HG03103 (cell line): ENCODE measurements around the gene MINDY4.

Source experiments
- ATAC-seq: cut with Tn5 transposase; IDR thresholded peaks from one replicate; pipeline ENCODE4 v1.9.1; 2021; ENCODE audit warnings: low read depth; ENCODE audit not compliant: unreplicated experiment

Gene MINDY4

GRCh38 chr7:30846378-30846777 lies 75.2 kb downstream of the MINDY4 start:
- ATAC-seq: no peak

DNA sequence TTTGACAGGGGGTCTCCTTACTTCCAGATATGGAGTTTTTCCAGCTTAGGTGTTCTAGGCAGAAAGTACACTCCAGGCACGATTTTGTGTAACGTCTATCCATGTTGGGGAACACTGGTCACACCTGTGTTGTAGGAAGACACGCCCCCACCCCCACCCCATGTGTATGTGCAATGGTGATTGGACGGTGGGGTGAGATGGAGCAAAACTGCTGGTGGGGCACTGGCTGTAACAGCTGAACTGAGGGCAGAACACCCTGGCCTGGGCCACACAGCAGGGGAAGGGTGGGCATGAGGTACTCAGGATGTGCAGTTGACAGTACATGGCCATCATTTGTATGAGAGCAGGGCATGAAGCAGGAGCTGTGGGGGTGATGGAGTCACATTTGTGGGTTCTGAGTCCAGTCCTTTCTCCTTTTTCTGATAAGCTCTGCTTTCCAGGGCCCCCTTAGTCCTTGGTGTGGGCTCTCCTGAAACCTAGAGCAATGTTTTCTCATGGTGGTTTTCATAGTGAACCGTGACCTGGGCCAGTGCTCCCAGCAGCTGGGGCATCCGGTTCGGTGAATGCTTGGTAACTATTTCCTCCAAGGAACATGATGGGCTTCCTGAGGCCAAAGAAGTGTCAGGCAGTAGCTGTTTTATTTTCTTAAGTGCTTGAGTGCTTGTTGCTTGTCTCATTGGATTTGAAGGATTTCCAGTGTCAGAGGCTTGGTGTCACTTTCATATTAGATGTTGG lies 77.1 kb downstream of the MINDY4 start:
- no peak for ATAC-seq

GRCh38 chr7:30849565-30849964 lies 78.3 kb downstream of the MINDY4 start:
- no peak for ATAC-seq

- no peak for ATAC-seq
Observed at GRCh38 chr7:30850426-30850825, 79.2 kb downstream of the MINDY4 start.

- ATAC-seq: no peak
Observed at GRCh38 chr7:30851651-30852307, 80.6 kb downstream of the MINDY4 start.

DNA sequence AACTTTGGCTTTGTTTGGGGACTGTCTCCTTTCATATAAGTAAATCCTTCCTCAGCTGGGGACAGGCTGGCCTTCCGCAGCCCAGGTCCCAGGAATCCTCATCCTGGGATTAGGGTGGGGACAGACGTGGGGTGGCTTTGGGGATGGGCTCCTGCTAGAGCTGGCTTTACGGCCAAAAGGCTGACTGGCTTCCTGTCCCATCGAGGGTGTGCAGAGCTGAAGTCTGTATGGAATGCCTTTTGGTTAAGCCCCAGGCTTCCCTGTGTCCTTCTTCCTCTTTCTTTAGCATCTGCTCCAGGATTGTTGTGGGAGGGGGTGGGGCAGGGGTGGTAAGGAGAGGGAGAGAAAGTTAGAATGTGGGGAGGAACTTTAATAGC lies 81.1 kb downstream of the MINDY4 start:
- ATAC-seq: no peak

DNA sequence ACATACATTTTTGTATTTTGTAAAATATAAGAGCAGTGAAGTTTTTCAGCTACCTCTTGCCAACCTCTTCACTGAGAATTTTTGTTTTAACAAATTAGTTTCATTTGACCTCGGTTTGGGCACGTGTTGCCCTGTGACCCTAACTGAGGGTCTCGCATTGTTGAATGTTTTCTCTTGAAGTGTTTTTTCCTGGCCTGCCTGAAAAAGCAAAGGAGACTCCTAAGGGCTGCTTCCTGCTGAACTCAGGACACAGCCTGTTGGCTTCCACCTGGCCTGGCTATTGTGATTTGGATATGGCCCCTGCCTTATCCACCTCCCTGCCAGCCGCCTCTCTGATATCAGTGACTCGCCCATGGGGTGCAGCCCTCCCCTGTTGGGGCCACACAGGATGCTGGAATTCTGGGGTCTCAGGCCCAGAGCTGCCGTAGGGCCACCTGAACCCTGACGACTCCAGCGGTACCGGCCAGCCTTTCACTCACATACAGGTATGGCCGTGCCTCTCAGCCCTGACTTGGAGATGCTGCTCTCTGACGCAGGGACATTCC lies 81.6 kb downstream of the MINDY4 start:
- ATAC-seq: no peak

DNA sequence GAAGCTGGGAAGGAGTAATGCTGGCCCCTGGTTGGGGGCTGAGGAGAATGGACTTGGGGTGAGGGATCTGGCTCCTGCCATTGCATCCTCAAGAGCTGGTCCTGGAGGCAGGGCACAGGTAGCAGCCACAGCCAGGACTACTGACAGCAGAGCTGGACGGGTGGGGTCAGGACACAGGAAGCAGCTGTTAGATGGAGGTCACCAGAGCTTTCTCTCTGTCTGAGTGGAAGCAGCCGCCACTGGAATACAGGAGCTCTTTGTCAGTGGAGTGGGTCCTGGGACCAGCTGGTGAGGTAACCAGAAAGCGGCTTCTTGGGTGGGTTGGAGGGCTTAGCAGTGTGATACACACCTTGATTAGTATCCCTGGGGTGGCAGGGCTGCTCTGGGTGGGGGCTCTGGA lies 82.4 kb downstream of the MINDY4 start:
- ATAC-seq: no peak

DNA sequence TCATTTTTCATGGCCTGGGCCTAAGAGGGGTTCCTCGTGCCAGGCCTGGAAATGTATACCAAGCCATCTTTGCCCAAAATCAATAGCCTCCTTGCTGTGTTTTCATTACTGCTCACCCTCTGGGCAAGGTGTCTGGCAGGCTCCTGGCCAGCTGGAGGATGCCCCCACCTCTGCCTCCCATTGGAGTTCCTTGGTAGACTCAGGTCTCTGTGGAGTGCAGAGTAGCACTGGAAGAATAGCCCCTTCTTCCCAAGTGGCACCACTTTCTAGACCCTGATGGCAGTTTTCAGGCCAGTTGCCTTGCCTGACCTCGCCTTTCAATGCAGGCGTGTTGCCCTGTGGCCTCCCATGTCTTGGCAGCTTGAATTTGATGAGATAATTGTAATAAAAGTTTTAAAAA lies 84.7 kb downstream of the MINDY4 start:
- ATAC-seq: no peak

- no peak for ATAC-seq
Observed at GRCh38 chr7:30858576-30858975, 87.4 kb downstream of the MINDY4 start.

- ATAC-seq: no peak
Observed at GRCh38 chr7:30859202-30859939, 88.2 kb downstream of the MINDY4 start.

DNA sequence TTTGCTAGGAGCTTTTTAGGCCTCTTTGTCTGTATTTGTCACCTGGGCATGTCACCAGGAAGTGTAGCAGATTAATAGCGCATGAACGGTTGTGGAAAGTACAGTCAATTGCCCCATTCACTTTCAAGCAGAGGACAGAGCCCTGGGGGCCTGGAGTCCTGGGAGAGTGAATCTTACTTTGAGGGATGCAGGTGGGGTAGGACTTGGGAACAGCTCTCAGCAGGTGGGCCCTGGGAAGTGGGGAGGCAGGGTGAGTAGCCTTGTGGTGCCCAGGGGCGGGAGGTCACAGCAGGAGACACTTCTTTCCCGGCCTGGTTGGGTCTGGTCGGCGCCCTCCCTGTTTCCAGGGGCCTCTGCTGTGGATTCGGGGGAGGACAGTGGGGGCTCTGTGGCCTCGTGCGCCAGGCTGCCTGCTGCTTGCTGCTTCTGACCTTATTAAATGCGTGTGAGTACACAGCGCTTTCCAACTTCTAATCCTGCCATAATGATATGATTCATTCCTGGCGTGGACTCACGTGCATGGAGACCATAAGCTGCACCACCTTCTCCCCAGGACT lies 88.8 kb downstream of the MINDY4 start:
- ATAC-seq: no peak

DNA sequence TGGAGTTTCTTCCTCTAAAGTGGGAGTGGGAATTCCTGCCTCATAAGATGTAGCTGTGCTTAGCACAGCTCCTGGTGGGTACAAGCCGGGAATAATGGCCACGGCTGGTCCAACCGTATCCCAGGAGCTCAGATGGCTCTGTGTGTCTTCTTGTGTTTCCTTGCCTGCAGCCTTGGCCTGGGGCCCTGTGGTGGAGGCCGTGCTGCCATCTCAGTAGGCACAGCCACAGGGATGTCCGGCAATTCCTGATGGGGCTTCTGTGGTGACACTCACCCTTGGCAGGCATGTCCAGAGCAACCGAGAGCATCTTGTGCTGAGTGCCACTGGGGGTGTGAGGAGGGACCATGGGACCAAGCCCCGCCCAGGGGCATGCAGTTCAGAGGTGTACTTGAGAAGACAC lies 90.4 kb downstream of the MINDY4 start:
- ATAC-seq: no peak

DNA sequence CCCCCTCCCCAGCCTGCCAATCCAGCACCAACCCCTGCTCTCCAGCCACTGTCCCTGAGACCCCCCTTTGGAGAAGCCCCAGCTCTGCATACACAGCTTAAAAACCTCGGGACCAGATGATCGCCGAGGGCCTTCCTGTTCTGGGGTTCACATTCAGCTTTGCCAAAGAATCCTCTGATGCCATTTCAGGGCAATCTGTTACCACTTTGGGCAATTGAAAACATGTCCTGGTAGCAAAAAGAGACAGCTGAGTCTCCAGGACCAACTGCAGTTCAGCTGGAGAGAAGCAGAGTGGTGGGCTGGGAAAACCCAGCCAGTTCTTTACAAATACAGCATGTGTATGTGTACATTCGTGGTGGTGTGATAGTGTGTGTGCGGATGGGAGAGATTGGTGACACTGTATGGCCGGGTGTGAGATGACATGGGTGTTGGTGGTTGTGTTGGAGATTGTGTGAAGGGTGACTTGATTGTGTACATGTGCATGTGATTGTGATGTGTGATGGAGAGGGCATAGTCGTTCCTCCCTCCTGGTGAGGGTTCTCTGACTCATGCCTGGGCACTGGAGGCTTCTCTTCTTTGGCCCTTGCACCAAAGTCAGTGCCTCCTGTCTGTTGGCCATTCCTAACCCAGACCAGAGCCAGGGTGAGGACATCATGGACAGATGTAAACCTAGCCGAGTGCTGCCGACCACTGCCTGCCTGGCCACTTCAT lies 91.9 kb downstream of the MINDY4 start:
- ATAC-seq: no peak

- no peak for ATAC-seq
Observed at GRCh38 chr7:30863706-30864035, 92.5 kb downstream of the MINDY4 start.

DNA sequence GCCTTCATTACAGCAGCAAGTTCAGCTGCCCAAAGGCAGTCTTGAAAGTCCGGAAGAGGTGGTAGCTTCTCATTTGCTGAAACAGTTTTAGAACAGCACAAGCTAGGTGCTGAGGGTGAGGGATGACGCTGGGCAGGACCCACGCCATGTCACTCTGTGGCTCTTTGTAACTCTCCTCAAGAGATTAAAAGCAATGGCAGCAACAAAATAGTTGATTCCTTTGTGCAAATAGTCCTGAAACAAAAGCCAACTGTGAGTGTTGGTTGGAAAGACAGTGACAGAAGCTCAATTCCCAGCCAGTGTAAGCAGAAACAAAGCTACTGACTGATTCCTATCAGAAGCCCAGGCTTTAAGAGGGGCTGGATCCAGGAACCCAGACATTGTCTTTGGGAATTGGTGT lies 92.9 kb downstream of the MINDY4 start:
- no peak for ATAC-seq

DNA sequence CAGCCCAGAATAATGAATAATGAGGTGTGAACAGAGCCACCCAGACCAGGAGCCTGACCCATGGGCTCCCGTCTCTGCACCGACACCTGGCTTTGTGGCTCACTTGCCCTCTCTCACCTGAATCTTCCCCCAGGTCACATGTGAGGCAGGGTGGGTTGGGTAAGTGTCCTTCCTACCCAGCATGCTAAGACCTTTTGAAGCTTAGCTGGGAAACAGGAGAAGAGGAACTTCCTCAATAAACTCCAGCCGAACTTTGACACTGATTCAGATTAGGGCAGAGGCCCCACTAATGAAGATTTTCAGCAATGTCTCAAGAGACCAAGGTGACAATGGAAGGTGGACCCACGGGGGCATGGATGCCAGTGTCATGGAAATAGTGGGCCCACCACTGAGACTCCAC lies 93.9 kb downstream of the MINDY4 start:
- ATAC-seq: no peak

DNA sequence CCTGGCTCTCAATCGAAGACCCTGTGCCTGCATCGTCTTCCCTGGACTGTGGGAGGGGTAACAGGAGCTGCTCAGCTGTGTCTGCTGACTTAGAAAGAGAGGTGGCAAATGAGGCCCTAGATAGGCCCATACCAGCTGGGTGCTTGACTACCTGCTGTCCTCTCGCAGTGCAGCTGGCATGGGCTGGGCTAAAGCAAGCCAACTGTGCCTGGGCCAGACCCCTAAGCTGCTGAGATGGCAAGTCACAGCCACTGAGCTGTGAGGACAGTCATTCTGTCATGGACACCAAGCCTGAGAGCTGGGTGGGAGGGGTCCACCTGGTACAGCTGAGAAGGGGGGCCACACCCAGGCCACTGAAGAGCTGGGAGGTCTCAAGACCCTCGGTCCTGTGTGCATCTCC lies 94.6 kb downstream of the MINDY4 start:
- ATAC-seq: no peak

GRCh38 chr7:30866939-30867338 lies 95.7 kb downstream of the MINDY4 start:
- no peak for ATAC-seq

DNA sequence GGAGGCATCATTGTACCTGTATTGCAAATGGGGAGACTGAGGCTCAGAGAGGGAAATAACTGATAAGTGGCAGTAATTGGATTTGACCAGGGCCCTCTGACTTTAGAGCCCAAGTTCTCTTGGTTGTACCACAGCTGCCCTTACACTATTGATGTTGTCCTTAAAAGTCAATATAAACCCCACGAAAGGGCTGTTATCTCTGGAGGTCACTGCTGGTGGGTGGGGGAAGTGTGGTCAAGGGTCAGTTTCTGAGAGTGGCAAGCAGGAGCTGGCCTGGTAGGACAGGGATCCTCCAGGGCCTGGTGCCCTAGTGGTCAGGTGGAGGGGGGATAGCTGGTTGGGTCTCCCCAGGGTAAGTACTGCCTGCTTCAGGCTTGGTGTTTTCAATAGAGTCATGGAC lies 96.3 kb downstream of the MINDY4 start:
- no peak for ATAC-seq
